ENCODE data around the gene SPATA6. TPM values are rescaled to one million over a fixed set of nuclear protein-coding genes. Genes with fewer than 3 reads are reported as not detected.

SPATA6 gene
- total and polyA plus RNA-seq, 3 donors from 2014 or later, result 44.5 to 268 (median 138) TPM

DNA sequence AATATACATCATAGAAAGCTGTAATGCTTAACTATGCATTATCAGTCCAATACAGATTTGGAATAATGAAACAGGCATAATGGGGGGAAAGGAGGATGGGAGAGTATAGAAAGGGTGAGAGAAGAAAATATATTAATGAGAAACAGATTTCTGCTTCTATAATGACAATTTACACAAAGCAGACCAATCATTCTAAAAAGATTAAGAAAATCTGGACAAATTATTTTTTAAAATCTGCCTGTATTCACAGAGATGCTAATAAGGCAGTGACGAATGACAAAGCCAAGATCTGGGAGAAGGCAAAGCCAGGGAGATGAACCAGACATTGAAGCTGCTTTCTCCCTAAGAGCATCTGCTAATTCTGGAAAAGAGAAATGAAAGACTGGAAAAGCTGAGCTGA is 50.0 kb downstream of the SPATA6 start:
- no peak for TF ChIP-seq POLR2A (IDR thresholded peaks at IDR 0.05)
- TF ChIP-seq, protein P1, sequence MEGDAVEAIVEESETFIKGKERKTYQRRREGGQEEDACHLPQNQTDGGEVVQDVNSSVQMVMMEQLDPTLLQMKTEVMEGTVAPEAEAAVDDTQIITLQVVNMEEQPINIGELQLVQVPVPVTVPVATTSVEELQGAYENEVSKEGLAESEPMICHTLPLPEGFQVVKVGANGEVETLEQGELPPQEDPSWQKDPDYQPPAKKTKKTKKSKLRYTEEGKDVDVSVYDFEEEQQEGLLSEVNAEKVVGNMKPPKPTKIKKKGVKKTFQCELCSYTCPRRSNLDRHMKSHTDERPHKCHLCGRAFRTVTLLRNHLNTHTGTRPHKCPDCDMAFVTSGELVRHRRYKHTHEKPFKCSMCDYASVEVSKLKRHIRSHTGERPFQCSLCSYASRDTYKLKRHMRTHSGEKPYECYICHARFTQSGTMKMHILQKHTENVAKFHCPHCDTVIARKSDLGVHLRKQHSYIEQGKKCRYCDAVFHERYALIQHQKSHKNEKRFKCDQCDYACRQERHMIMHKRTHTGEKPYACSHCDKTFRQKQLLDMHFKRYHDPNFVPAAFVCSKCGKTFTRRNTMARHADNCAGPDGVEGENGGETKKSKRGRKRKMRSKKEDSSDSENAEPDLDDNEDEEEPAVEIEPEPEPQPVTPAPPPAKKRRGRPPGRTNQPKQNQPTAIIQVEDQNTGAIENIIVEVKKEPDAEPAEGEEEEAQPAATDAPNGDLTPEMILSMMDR (IDR thresholded peaks at IDR 0.05), result no peak
- H3K27me3 ChIP-seq, result no peaks in the 10 kb centered on the region
- no peak overlapping the region for H3K4me3 ChIP-seq
- H3K27ac ChIP-seq, result no peak overlapping the region
- intact Hi-C loops (cut with DNase I; ENCODE audit: low total_unique reads), result no loop called here
- H3K36me3 ChIP-seq (ENCODE audit: low read depth, missing control alignments), result no peaks in the 10 kb centered on the region
- H3K9me3 ChIP-seq, result no peaks in the 10 kb centered on the region
- 63 to 78% methylated on average over 1 of the region's 1 CpG for WGBS, 2 donors
- no peaks in the 10 kb centered on the region for H3K4me1 ChIP-seq
- DNase-seq, result no peak

DNA sequence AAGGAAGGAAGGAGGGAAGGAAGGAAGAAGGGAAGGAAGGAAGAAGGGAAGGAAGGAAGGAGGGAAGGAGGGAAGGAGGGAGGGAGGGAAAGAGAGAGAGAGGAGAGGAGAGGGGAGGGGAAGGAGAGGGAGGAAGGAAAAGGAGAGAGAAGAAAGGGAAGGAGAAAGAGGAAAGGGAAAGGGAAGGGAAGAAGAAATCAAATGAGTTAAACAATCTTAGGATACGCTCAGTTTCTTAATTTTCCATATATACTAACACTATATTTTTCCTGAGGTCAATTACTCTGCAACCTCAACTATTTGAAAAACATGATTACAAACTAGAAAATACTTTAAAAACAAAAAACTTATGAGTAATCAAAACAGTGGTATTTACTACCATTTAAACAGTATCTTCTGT is 53.3 kb downstream of the SPATA6 start:
- no peaks in the 10 kb centered on the region for H3K36me3 ChIP-seq (ENCODE audit: low read depth, missing control alignments)
- intact Hi-C loops (cut with DNase I; ENCODE audit: low total_unique reads), result no loop called here
- 98 to 100% methylated on average over 1 of the region's 1 CpG for WGBS, 2 donors
- no peak overlapping the region for H3K27ac ChIP-seq
- TF ChIP-seq, protein P1 (IDR thresholded peaks at IDR 0.05), result no peak
- no peak for TF ChIP-seq POLR2A (IDR thresholded peaks at IDR 0.05)
- H3K27me3 ChIP-seq, result no peaks in the 10 kb centered on the region
- no peak for DNase-seq
- no peaks in the 10 kb centered on the region for H3K9me3 ChIP-seq
- H3K4me1 ChIP-seq, result no peaks in the 10 kb centered on the region
- no peak overlapping the region for H3K4me3 ChIP-seq

DNA sequence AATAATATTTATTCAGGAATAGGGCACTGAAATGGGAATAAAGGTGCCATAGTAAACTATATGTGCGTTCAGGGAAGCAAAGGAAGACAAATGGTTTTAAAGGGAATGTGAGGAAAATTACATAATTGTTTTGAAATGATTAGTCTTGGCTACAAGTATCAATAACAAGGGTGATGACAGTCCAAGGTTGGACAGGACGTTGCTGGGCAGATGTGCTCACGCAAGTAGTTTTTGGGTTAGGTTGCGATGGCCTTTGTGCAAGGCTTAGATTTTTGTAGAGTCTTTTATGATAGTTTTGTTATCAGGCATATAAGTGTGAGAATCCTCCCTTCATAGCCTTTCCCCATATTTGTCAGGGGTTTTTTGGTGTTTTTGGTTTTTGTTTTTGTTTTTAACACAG is 57.0 kb downstream of the SPATA6 start:
- intact Hi-C loops (cut with DNase I; ENCODE audit: low total_unique reads), result no loop called here
- no peaks in the 10 kb centered on the region for H3K9me3 ChIP-seq
- TF ChIP-seq, protein P1 (IDR thresholded peaks at IDR 0.05), result no peak
- no peak for TF ChIP-seq POLR2A (IDR thresholded peaks at IDR 0.05)
- DNase-seq, result no peak
- H3K4me3 ChIP-seq, result no peak overlapping the region
- 87 to 88% methylated on average over 4 of the region's 4 CpGs for WGBS, 2 donors
- no peaks in the 10 kb centered on the region for H3K4me1 ChIP-seq
- no peak overlapping the region for H3K27ac ChIP-seq
- H3K36me3 ChIP-seq (ENCODE audit: low read depth, missing control alignments), result no peaks in the 10 kb centered on the region
- H3K27me3 ChIP-seq, result no peaks in the 10 kb centered on the region

DNA sequence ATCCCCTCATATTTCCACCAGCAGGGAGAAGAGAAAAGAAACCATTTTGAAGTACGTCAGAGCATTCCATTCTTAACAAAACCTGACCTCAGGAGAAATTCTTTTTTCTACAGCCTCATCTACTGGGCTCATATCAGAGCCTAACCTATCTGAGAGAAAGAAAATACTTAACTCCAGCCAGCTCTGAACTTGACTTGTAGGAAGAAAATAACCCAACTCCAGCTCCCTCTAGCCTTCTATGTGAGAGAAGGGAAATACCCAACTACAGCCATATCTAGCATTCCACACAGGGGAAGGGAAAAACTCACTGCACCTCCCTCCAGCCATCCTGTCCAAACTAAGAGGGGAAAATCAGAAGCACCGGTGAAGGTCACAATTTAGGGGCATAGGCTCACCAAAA is 57.7 kb downstream of the SPATA6 start:
- Histone ChIP-seq H3K27ac (no peak overlapping the region), H3K4me1 (no peaks in the 10 kb centered on the region), H3K36me3 (ENCODE audit: low read depth, missing control alignments) (no peaks in the 10 kb centered on the region), H3K4me3 (no peak overlapping the region), H3K9me3 (no peaks in the 10 kb centered on the region), H3K27me3 (no peaks in the 10 kb centered on the region)
- WGBS, 2 donors, result 58 to 61% methylated on average over 2 of the region's 2 CpGs
- intact Hi-C loops (cut with DNase I; ENCODE audit: low total_unique reads), result no loop called here
- TF ChIP-seq, protein P1 (IDR thresholded peaks at IDR 0.05), result no peak
- TF ChIP-seq POLR2A (IDR thresholded peaks at IDR 0.05), result no peak
- no peak for DNase-seq

DNA sequence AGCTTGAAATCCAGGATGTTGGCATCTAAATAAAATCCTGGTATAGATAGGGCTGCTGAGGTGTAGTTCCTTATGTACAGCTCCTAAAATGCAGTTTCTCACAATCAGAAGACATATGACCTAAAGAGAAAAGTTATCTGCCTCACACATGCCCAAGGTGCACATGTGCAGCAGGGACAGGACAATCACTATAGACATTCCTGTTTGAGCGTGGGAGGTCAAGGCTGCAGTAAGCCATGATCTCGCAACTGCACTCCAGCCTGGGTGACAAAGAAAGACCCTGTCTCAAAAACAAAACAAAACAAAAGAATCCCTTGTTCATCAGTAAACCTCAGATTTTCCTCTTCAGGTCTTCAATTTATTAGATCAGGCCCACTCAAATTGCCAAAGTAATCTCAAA is 66.1 kb downstream of the SPATA6 start:
- Histone ChIP-seq H3K27ac (no peak overlapping the region), H3K36me3 (ENCODE audit: low read depth, missing control alignments) (no peaks in the 10 kb centered on the region), H3K27me3 (no peaks in the 10 kb centered on the region), H3K4me1 (no peaks in the 10 kb centered on the region), H3K9me3 (no peaks in the 10 kb centered on the region), H3K4me3 (no peak overlapping the region)
- TF ChIP-seq, protein P1 (IDR thresholded peaks at IDR 0.05), result no peak
- TF ChIP-seq POLR2A (IDR thresholded peaks at IDR 0.05), result no peak
- WGBS, 2 donors, result 63 to 96% methylated on average over 2 of the region's 2 CpGs
- DNase-seq, result no peak
- intact Hi-C loops (cut with DNase I; ENCODE audit: low total_unique reads), result no loop called here

All from testis (tissue), 3 donors.